B cell (primary cell): ENCODE results near the gene ALS2CL.

Source experiments
- CTCF ChIP-seq: fragments of 200-600 bp; IDR thresholded peaks from one replicate; pipeline ENCODE4 v1.8.0; 2022; ENCODE audit warnings: antibody characterized with exemption, mild to moderate bottlenecking
- EZH2 ChIP-seq: IDR thresholded peaks from 2 replicates; pipeline ENCODE4 v1.6.1; 2012; ENCODE audit warnings: borderline replicate concordance, low read depth, mild to moderate bottlenecking, moderate library complexity, low read length; ENCODE audit not compliant: insufficient read depth, poor library complexity, severe bottlenecking

- TF ChIP-seq CTCF (no peak), EZH2 (no peak)
These were observed 7.9 kb upstream of the ALS2CL start, which contains the start of gene TMIE for GRCh38 chr3:46701181-46701939.
